GM13977 (cell line): ENCODE measurements around the gene SH2D1B.

Experiments used
- DNase-seq: peaks from one replicate; pipeline ENCODE4 v3.0.0; 2012; ENCODE audit warnings: low spot score
- in situ Hi-C: fragments of 300-500 bp; cut with MboI; formaldehyde crosslinking; loops from one replicate; pipeline ENCODE4 v1.12.0; 2022; ENCODE audit warnings: low sequenced_read_pairs, low pct_unique_long_range_greater_than_20kb, mixed read lengths, inconsistent platforms; ENCODE audit not compliant: unreplicated experiment
- TF ChIP-seq, protein P1 (sequence below): IDR thresholded peaks from 2 replicates; pipeline ENCODE4 v1.5.1; 2012; ENCODE audit warnings: mild to moderate bottlenecking, control low read depth; ENCODE audit not compliant: insufficient read depth; ENCODE audit errors: extremely low read depth, missing control alignments

Gene SH2D1B

DNA sequence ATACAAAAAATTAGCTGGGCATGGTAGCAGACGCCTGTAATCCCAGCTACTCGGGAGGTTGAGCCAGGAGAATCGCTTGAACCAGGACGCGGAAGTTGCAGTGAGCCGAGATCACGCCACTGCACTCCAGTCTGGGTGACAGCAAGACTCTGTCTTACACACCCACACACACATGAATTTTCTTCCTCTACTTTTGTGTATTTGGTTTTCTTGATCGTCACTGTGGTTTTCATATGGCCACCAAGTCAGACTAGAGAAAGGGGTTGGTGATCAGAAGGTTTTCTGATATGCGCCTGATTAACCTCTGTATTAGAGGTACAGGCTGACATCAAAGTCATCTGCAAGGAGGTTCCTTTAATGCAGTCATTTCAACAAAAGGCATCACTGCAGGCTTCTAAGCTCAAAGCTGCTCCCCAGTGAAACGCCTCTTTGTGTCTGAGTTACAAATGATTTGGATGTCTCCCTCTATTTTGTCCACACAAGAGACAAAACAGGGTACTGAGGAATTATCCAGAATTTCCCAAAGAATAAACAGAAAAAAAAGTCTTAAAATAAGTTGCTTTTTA is 11.1 kb downstream of the SH2D1B start:
- in situ Hi-C loops: no loop called here
- TF ChIP-seq, protein P1, sequence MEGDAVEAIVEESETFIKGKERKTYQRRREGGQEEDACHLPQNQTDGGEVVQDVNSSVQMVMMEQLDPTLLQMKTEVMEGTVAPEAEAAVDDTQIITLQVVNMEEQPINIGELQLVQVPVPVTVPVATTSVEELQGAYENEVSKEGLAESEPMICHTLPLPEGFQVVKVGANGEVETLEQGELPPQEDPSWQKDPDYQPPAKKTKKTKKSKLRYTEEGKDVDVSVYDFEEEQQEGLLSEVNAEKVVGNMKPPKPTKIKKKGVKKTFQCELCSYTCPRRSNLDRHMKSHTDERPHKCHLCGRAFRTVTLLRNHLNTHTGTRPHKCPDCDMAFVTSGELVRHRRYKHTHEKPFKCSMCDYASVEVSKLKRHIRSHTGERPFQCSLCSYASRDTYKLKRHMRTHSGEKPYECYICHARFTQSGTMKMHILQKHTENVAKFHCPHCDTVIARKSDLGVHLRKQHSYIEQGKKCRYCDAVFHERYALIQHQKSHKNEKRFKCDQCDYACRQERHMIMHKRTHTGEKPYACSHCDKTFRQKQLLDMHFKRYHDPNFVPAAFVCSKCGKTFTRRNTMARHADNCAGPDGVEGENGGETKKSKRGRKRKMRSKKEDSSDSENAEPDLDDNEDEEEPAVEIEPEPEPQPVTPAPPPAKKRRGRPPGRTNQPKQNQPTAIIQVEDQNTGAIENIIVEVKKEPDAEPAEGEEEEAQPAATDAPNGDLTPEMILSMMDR: no peak
- DNase-seq: no peak

DNA sequence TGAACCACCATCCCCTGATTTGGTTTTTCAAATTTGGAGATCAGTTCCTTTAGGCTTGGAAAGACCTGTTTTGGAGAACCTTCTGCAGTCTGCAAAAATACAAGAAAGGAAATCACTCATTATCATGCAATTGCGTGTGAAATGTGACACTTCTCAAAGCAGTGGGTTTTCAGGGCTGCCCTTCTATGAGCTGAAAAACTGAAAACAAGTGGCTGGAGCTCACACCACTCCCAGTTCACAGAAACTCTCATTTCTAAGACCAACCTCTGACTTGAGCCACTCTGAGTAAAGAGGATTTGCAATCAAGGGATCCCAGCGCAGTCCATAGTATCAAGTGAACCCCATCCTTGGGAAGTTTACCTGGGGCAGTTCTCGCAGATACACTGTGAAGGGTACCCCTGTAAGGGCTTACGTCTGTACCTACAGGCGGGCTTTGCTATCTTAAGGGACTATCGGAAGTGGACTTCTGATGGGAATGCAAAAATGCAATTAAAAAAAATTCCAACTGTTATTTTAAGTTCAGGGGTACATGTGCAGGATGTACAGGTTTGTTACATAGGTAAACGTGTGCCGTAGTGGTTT is 12.8 kb downstream of the SH2D1B start:
- DNase-seq: no peak
- TF ChIP-seq, protein P1: no peak
- in situ Hi-C loops: no loop called here

DNA sequence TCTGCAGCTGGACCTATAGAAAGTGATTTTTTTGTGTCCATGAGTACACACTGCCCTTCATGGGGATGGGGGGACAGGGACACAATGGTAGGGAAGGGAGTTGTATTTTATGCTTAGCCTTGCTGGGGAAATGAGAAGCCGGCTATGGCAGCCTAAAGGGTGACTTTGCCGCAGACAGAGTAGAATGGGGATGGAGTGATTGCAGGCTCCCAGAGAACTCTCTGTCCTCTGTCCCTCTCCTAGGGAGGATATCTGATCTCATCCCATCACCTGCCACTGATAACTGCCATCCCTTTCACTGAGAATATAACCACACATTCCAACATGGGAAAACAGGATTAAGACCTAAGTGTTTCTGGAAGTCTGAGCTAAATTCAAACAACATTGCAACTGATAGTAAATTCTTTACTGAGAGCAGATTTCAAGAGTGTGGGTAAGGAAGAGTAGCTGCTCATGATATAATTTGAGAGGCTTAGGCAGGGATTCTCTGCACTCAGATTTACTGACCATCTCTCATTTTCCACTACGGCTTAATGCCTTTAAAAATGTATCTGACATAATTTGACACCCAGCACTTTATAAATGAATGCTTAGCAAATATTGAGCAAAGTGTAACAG is 13.9 kb downstream of the SH2D1B start:
- in situ Hi-C loops: no loop called here
- TF ChIP-seq, protein P1: no peak
- DNase-seq: no peak

DNA sequence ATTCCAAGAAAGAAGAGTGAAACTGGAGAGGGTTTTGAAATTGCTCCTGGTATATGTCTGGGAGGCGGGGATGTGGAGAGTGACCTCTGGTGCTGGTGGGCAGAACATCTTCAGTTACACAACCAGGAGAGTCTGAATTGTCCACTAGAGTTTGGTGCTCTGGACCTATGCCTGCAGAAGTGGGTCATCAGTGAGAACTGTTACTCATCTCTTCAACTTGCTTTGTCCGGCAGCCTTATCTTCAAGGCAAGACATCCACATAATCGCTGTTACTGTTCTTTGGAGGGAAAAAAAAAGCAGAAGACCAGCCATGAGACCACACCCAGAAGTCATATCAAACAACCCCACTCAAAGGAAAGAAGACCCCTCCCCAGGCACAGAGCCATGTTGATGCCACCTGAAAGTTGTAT is 14.9 kb downstream of the SH2D1B start:
- TF ChIP-seq, protein P1: no peak
- DNase-seq: no peak
- in situ Hi-C loops: no loop called here

DNA sequence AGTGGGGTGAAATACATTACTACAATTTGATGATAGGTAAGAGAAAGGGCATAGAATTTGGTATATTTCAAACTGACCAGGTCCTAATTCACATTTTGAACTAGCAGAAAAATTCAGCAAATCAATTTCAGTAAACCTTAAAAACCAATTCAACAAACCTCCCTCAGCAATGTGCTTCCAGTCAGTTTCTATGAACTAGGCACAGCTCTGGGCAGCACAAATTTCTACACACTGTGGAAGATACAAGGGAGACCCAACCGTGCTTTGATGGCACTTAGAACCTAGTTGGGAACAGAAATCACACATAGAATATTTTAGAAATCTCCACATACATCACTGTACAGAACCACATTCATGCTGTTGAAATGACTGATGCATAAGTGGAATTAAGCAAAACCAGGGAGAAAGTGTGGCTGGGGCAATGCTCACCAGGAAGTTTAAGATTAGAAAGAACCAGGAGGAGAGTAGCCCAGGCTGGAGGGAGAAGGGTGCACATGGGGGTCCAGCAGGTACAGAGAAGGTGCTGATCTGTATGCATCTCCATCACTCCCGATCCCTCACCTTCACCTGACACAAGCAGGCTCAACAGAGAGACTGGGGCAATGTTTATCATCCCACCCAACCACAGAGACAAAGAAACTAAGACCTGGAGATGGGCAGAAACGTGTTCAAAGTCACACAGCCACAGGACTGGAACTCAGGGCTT is 15.6 kb downstream of the SH2D1B start:
- in situ Hi-C loops: no loop called here
- DNase-seq: no peak
- TF ChIP-seq, protein P1: no peak

DNA sequence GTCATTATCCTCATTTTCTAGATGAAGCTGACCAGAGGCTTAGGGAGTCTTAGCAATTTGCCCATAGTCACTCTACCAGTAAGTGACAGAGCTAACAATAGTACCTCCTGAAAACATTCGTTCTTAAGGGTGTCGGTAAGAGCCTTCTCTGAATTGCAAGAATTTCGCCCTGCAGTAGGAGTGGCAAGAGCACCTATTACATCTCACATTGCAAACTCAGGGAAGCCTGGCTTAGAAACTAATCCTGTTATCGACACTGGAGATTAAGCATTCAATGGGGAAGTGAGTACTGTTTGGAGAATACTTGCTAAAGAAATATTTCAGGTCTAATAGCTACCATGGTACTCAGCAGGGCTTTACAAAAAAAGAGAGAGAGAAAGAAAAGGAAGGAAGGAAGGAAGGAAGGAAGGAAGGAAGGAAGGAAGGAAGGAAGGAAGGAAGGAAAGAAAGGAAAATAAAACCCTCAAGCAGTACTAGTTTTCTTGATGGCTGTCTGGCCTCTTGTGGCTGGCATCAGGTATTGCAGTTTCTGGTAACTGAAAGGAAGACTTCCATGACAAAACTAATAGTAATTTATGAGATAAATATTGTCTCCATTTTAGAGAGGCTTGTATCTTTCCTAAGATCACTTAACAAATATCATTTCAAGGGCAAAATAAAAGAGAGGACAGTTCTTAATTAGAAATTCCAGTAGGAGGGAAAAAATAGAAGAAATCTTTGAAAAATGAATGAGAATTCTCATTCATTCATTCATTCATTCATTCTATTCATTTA is 20.0 kb downstream of the SH2D1B start:
- in situ Hi-C loops: no loop called here
- peak; percentile 67 for DNase-seq
- TF ChIP-seq, protein P1: peak; percentile 77
